ENCODE results near the gene IGSF21.

DNA sequence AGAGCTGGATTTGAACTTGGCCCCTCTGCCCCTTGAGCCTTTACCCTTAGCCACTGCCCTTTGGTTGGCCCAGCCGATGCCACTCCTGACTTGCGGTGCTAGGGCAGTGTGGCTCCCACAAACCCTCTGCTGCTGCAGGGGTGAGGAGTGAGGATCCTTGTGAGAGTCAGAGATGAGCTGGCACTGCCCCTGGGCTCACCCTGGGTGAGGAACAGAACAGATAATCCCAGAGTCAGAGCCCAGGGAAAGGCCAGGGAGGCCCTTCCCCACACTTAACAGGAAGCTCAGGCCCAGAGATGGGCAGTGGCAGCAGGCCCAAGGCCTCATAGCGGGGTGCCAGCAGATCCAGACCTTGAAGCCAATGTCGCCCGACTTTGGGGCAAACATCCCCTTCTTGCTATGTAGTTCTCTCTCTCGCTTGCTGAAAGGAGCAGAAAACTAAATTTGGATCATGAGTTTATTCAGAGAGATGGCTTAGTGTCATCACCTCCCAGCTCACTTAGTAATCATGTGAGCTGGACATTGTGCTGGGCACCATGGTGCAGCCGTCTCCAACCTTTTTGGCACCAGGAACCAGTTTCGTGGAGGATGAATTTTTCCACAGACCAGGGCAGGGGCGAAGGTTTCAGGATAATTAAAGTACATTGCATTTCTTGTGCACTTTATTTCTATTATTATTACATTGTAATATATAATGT lies 81.4 kb downstream of the IGSF21 start:
- TF ChIP-seq POLR2AphosphoS5 (IDR thresholded peaks at IDR 0.05; ENCODE audit: borderline replicate concordance, low read depth, low read length) (no peak), EZH2 (IDR thresholded peaks at IDR 0.05) (no peak), FOXP2 (optimal IDR thresholded peaks at IDR 0.05; ENCODE audit: control extremely low read depth, extremely low read length, insufficient read depth) (no peak)

All from SK-N-MC (cell line).